Muscle of leg (tissue), 11 donors: ENCODE results near the gene METTL13. TPM values are rescaled to one million over a fixed set of nuclear protein-coding genes. Genes with fewer than 3 reads are reported as not detected.
"Not testable (repeated sequence)": the region's sequence is repeated elsewhere in the genome, so short reads cannot be mapped to it uniquely, and the experiment has no call there.

Experiments used
- DNase-seq: peaks from one replicate; pipeline ENCODE4 v3.0.0; 2013
- H3K27ac ChIP-seq: one replicate; pipeline ENCODE4 v1.5.1; 2013; ENCODE audit warnings: mild to moderate bottlenecking, low read length, control low read depth
- H3K27me3 ChIP-seq: one replicate; pipeline ENCODE4 v1.6.1; 2013; ENCODE audit warnings: low read length; ENCODE audit not compliant: control insufficient read depth, insufficient read depth
- H3K36me3 ChIP-seq: one replicate; pipeline ENCODE4 v1.6.1; 2013; ENCODE audit warnings: low read length; ENCODE audit not compliant: control insufficient read depth, insufficient read depth
- H3K4me1 ChIP-seq: one replicate; pipeline ENCODE4 v1.6.1; 2013; ENCODE audit warnings: low read length; ENCODE audit not compliant: control insufficient read depth, insufficient read depth
- H3K4me3 ChIP-seq: one replicate; pipeline ENCODE4 v1.5.1; 2013; ENCODE audit warnings: low read length, control low read depth
- H3K9me3 ChIP-seq: replicated peaks from 2 replicates; pipeline ENCODE4 v1.6.1; 2013; ENCODE audit warnings: low read depth, low read length; ENCODE audit not compliant: control insufficient read depth
- WGBS: methylation state at CpG from one replicate; pipeline ENCODE4 v1.1.5; 2013; ENCODE audit warnings: missing lambda C conversion rate; ENCODE audit not compliant: insufficient coverage; 5-methylcytosine and 5-hydroxymethylcytosine counted together
- polyA plus RNA-seq, 8 donors: library from polyadenylated mRNA; unstranded; fragments of 120-200 nt; gene quantifications; one replicate each; pipeline versions ENCODE4 v1.2.1 to v1.2.3, GENCODE V29; 2013; ENCODE audit warnings: inconsistent platforms in 1 of 8, low replicate concordance in 1 of 8; ENCODE audit not compliant: insufficient read length in 8 of 8, insufficient read depth in 1 of 8
- total RNA-seq: library from RNA; stranded (reverse); fragments of 120-200 nt; gene quantifications from one replicate; pipeline ENCODE4 v1.2.4, GENCODE V29; 2013

Gene METTL13
- total and polyA plus RNA-seq, 9 donors: 16.3 to 27.9 (median 23.1) TPM

DNA sequence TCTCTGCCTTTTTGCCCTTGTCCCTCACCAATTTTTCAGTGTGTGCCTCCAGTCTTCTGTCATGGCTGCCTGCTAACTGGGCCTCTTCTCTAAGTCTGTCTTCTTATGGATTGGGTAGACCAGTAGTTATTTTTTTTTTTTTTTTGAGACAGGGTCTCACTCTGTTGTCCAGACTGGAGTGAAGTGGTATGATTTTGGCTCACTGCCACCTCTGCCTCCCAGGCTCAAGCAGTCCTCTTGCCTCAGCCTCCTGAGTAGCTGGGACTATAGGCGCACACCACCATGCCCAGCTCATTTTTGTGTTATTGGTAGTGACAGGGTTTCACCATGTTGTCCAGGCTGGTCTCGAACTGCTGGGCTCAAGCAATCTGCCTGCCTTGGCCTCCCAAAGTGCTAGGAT is 18.2 kb downstream of the METTL13 start:
- DNase-seq, H3K4me3 ChIP-seq, H3K27me3 ChIP-seq, H3K27ac ChIP-seq, H3K9me3 ChIP-seq, H3K4me1 ChIP-seq: not testable (repeated sequence)
- WGBS: 100% methylated on average over 1 of the region's 2 CpGs
- H3K36me3 ChIP-seq: peaks cover 28% of the 10 kb centered on the region

DNA sequence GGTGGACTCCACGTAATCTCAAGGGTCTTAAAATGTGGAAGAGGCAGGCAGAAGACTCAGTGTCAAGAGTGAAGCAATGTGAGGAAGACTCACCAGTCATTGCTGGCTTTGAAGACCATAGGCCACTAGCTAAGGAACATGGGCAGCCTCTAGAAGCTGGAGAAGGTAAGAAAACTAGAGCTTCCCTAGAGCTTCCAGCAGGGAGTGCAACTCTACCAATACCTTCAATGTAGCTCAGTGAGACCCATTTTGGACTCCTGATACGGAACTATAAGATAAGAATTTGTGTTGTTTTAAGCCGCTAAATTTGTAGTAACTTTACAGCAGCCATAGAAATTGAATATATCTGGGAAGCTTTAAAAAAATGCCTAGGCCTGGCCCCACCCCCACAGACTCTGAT is 18.9 kb downstream of the METTL13 start:
- 57% methylated on average over 1 of the region's 3 CpGs for WGBS
- H3K9me3 ChIP-seq: no peaks in the 10 kb centered on the region
- no peaks in the 10 kb centered on the region for H3K27me3 ChIP-seq
- H3K36me3 ChIP-seq: peaks cover 24% of the 10 kb centered on the region
- DNase-seq: no peak
- no peak overlapping the region for H3K27ac ChIP-seq
- no peaks in the 10 kb centered on the region for H3K4me1 ChIP-seq
- no peak overlapping the region for H3K4me3 ChIP-seq

DNA sequence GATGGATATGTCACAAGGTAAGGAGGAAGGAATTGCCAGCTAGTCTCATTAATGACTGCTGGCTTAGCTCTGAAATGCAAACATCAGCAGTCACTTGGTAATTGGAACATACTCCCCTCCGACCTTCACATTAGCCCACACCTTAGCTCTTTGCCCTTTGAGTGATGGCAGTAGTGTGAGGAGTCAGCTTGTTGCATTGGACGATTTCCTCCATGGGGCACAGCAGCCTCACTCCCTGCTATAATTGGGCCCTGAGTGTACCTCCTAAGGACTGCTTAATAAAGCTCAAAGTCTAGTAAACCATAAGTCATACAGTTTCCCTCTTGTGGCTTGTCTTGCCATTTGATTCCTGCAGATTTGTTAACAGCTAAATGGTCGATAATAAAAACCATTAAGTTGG is 19.4 kb downstream of the METTL13 start:
- H3K4me1 ChIP-seq: no peaks in the 10 kb centered on the region
- H3K4me3 ChIP-seq: no peak overlapping the region
- peaks cover 19% of the 10 kb centered on the region for H3K36me3 ChIP-seq
- H3K27ac ChIP-seq: no peak overlapping the region
- 40% methylated on average over 1 of the region's 3 CpGs for whole genome bisulfite sequencing
- DNase-seq: no peak
- no peaks in the 10 kb centered on the region for H3K9me3 ChIP-seq
- no peaks in the 10 kb centered on the region for H3K27me3 ChIP-seq

DNA sequence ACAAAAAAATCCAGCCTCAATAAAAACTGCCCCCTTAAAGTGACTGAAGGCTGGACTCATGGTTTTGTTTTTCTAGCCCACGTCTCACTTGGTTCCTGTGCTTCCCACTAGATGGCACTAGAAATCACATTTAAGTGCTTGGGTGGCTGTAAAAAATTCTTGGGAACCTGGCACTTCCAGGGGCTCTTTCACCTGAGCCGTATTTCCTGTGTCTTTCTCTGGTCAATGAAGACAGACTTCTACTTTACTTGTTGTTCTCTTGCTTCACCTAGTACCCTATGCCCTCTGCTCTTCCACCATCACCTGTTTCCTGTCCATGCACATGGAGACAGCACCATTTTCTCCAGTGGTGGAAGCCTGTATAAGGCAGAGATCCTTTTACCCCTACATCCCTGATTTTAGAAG is 20.0 kb downstream of the METTL13 start:
- WGBS: 0% methylated on average over 1 of the region's 2 CpGs

DNA sequence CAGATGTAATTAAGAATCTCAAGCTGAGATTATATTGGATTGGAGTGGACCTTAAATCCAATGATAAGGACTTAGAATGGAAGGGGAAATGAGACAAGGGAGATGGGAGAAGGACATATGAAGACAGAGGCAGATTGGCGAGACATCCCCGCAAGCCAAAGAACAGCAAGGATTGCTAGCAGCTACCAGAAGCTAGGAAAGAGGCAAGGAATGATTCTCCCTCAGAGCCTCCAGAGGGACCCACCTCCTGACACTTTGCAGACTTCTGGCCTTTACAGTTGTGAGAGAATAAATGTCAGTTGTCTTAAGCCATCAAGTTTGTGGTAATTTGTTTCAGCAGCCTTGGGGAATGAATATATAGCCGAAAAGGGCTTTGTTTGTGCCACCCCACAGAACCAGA is 20.7 kb downstream of the METTL13 start:
- H3K27me3 ChIP-seq: no peaks in the 10 kb centered on the region
- H3K4me1 ChIP-seq: no peaks in the 10 kb centered on the region
- WGBS: no CpG with 5 or more reads among the region's 3 CpGs
- peaks cover 6% of the 10 kb centered on the region for H3K36me3 ChIP-seq
- no peak for DNase-seq
- H3K9me3 ChIP-seq: no peaks in the 10 kb centered on the region
- no peak overlapping the region for H3K4me3 ChIP-seq
- H3K27ac ChIP-seq: no peak overlapping the region

More for the DNA sequence above, 20.0 kb downstream of the METTL13 start:
- H3K9me3 ChIP-seq: no peaks in the 10 kb centered on the region
- peaks cover 13% of the 10 kb centered on the region for H3K36me3 ChIP-seq
- peak; percentile 63 for DNase-seq
- H3K4me1 ChIP-seq: no peaks in the 10 kb centered on the region
- H3K4me3 ChIP-seq: no peak overlapping the region
- H3K27me3 ChIP-seq: no peaks in the 10 kb centered on the region
- no peak overlapping the region for H3K27ac ChIP-seq

DNA sequence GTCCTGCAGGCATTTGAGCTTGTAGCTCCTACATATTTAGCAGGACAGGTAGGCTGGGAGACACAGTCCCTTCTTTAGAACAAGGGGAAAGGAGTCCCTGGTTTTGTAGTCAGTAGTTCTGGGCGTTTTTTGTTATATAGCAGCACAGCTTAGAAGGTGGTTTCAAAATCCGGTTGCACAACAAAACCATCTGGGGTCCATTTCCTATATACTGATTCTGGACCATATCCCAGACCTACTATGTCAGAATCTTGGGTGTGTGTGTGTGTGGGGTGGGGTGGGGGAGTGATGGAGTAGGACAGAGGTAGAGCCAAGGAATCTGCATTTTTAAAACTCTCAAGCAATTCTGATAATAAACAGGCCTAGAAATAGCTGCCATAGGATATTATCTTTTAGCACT is 21.6 kb downstream of the METTL13 start:
- no peaks in the 10 kb centered on the region for H3K27me3 ChIP-seq
- no peak overlapping the region for H3K4me3 ChIP-seq
- H3K9me3 ChIP-seq: no peaks in the 10 kb centered on the region
- no peaks in the 10 kb centered on the region for H3K4me1 ChIP-seq
- DNase-seq: peak; percentile 68
- WGBS: no CpG with 5 or more reads among the region's 2 CpGs
- H3K27ac ChIP-seq: no peak overlapping the region
- H3K36me3 ChIP-seq: peaks cover under 1% of the 10 kb centered on the region

DNA sequence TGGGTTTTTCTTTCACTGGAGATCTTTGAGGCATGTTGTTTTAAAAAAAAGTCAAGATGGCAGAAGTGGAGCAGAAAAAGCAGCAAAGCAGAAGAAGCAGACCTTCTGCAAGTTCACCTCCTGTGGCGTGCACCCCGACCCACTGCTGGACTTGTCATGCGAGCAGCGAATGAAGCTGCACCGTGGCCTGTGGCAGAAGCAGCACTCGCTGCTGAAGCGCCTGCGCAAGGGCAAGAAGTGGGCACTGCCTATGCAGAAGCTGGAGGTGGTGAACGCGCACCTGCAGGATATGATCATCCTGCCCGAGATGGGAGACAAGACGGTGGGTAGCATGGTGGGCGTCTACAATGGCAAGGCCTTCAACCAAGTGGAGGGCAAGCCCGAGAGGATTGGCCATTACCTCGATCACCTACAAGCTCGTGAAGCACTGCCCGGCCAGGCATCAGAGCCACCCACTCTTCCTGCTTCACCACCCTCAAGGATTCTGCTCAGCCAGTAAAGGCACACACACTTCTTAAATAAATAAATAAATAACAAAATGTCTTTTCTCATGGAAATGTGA is 22.1 kb downstream of the METTL13 start:
- no peak overlapping the region for H3K4me3 ChIP-seq
- H3K27me3 ChIP-seq: no peaks in the 10 kb centered on the region
- no peaks in the 10 kb centered on the region for H3K36me3 ChIP-seq
- H3K4me1 ChIP-seq: no peaks in the 10 kb centered on the region
- no peaks in the 10 kb centered on the region for H3K9me3 ChIP-seq
- no peak overlapping the region for H3K27ac ChIP-seq
- 97% methylated on average over 14 of the region's 17 CpGs for WGBS
- no peak for DNase-seq

DNA sequence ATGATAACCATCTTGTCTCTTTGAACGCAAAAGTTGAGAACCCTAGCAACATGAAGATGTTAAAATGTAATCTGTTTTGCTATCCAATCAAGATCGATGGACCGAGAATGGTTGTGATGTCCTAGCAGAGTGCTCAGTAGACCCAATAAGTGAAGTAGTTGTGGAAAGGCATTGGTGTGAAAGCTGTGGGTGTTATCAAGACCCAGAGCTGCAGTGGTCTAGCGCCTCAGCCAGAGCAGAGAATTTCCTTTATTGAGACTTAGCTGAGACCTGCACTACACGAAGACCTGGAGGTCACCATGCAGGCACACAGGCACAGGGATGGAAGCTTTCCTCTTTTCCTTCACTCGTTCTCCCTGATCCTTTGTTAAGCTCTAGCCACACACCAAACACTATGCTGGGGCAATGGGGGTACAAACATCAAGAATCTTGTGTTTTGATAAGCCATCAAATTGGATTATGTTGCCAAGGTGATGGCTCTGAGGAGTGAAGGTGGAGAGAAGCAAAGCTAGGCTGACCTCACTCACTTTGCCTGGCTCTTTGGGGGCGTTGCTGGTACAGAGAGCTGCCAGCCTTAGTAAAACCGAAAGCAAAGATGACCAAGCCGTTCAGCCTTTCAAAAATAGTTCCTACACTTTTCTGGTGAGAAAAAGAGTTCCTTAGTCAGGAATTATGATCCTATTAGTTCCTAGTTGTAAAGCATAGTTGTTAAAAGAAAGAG is 24.1 kb downstream of the METTL13 start:
- no peaks in the 10 kb centered on the region for H3K9me3 ChIP-seq
- no peak for DNase-seq
- H3K4me3 ChIP-seq: no peak overlapping the region
- H3K27me3 ChIP-seq: no peaks in the 10 kb centered on the region
- no peaks in the 10 kb centered on the region for H3K4me1 ChIP-seq
- H3K27ac ChIP-seq: no peak overlapping the region
- H3K36me3 ChIP-seq: no peaks in the 10 kb centered on the region
- 100% methylated on average over 3 of the region's 9 CpGs for WGBS

DNA sequence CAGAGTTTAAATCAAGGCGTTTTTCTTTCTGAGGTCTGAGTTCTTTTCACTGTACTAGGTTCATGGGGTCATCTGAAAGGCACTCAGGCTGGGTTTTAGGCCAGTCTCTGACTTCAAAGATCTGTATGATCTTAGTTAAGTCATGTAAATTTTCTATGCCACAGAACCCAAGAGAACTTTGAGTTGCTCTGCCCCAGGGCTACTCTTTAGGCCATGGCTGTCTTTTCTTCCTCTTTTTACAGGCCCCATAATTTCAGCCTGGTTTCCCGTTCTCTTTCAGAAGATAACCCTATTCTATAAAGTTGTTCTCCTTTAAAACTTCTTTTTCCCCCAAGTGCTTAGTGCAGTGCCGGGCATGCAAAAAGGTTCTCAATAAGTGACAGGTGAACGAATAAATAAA is 26.1 kb downstream of the METTL13 start:
- H3K9me3 ChIP-seq: no peaks in the 10 kb centered on the region
- no peak for DNase-seq
- H3K4me1 ChIP-seq: no peaks in the 10 kb centered on the region
- 100% methylated on average over 1 of the region's 4 CpGs for WGBS
- H3K4me3 ChIP-seq: no peak overlapping the region
- no peaks in the 10 kb centered on the region for H3K27me3 ChIP-seq
- H3K36me3 ChIP-seq: no peaks in the 10 kb centered on the region
- no peak overlapping the region for H3K27ac ChIP-seq

DNA sequence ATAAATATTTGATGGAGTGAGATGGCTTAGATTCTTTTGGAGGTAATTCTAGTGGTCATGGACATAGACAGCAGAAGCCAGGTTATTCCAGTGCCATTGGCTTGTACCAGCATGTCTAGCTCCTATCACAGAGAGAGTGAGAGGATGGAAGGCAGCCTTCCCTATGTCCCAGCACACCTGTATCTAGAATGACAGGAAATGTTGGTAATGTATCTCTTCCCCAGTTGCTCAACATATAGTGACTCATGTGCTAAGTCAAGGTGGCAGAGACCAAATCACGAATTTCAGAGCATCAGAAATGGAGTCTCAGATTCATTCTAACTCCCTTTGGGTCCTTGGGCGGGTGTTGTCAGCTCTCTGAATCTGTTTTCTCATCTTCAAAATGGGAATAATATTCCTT is 28.4 kb downstream of the METTL13 start:
- Histone ChIP-seq H3K9me3 (no peaks in the 10 kb centered on the region), H3K4me3 (no peak overlapping the region), H3K4me1 (no peaks in the 10 kb centered on the region), H3K27me3 (no peaks in the 10 kb centered on the region), H3K27ac (no peak overlapping the region), H3K36me3 (no peaks in the 10 kb centered on the region)
- 83% methylated on average over 1 of the region's 2 CpGs for WGBS
- no peak for DNase-seq

DNA sequence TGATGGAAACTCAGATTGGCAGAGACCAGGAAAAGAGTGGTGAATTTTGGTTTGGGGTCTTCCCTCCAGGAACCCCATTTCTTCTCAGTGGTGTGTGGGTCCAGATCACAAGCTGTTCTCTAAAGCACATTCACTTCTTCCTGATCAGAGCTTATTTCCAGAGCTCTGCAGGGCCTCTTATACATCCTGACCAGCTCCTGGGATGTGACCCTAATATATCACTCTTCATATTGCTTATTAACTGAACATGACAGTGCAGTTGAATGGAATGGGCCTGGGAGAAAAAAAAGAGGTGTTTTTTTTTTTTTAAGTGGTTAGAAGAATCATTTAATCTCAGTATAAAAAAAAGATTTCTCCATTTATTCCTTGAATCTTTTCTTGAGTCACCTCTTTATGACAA is 30.2 kb downstream of the METTL13 start:
- no peak for DNase-seq
- H3K4me3 ChIP-seq: no peak overlapping the region
- H3K4me1 ChIP-seq: no peaks in the 10 kb centered on the region
- H3K9me3 ChIP-seq: no peaks in the 10 kb centered on the region
- H3K36me3 ChIP-seq: no peaks in the 10 kb centered on the region
- H3K27ac ChIP-seq: no peak overlapping the region
- no peaks in the 10 kb centered on the region for H3K27me3 ChIP-seq
